ENCODE measurements around the gene YWHAH.

The YWHAH gene

DNA sequence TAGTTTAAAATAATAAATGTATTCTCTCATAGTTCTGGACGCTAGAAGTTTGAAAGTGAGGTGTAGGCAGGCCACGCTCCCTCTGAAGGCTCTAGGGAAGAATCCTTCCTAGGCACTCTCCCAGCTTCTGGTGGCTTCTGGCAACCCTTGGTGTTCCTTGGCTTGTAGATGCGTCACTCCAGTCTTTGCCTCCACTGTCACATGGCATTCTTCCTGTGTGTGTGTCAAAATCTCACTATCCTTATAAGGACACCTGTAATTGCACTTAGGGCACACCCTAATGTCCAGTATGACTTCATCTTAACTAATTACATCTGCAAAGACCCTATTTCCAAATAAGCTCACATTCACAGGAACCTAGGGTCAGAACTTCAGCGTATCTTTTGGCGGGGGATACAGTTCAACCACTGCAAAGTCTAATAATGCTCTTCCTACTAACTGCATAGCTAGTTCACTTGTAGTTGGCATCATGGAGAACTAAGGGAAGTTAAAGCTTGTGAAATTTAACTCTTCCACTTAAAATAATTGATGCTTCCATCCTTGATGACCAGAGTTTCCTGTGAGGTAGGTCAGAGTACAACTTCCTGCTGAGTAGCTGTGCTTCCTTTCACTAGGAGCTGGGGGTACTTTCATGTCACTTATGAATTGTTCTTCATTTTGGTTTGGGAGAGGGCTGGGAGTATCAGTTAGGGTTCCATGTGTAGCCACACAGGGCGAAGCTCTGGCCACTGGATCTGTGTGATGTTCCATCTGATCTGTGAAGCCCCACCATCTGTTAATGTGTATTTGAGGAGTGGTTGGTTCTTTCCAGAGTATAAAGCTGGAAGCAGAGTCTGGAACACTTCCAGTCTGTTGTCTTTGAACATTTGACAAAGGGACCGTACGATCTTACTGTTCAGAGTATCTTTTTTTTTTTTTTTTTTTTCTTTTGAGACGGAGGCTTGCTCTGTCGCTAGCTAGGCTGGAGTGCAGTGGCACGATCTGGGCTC is 10.5 kb downstream of the YWHAH start:
- Histone ChIP-seq H3K9ac (ENCODE audit: low read depth, low read length) (no peak overlapping the region), H3K4me1 (ENCODE audit: control insufficient read depth, insufficient read depth, low read length) (peaks cover 27% of the 10 kb centered on the region), H3K36me3 (ENCODE audit: control insufficient read depth, insufficient read depth, low read length) (peaks cover 24% of the 10 kb centered on the region), H3K4me3 (ENCODE audit: low read depth, low read length) (no peak overlapping the region), H3K27me3 (ENCODE audit: control insufficient read depth, insufficient read depth, low read length) (no peaks in the 10 kb centered on the region), H3K9me3 (ENCODE audit: control insufficient read depth, insufficient read depth, low read length) (no peaks in the 10 kb centered on the region)

DNA sequence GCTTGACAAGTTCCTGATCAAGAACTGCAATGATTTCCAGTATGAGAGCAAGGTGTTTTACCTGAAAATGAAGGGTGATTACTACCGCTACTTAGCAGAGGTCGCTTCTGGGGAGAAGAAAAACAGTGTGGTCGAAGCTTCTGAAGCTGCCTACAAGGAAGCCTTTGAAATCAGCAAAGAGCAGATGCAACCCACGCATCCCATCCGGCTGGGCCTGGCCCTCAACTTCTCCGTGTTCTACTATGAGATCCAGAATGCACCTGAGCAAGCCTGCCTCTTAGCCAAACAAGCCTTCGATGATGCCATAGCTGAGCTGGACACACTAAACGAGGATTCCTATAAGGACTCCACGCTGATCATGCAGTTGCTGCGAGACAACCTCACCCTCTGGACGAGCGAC is 12.0 kb downstream of the YWHAH start:
- Histone ChIP-seq H3K27me3 (ENCODE audit: control insufficient read depth, insufficient read depth, low read length) (no peaks in the 10 kb centered on the region), H3K4me3 (ENCODE audit: low read depth, low read length) (no peak overlapping the region), H3K9ac (ENCODE audit: low read depth, low read length) (no peak overlapping the region), H3K4me1 (ENCODE audit: control insufficient read depth, insufficient read depth, low read length) (peaks cover 28% of the 10 kb centered on the region), H3K9me3 (ENCODE audit: control insufficient read depth, insufficient read depth, low read length) (no peaks in the 10 kb centered on the region), H3K36me3 (ENCODE audit: control insufficient read depth, insufficient read depth, low read length) (peaks cover 17% of the 10 kb centered on the region)

DNA sequence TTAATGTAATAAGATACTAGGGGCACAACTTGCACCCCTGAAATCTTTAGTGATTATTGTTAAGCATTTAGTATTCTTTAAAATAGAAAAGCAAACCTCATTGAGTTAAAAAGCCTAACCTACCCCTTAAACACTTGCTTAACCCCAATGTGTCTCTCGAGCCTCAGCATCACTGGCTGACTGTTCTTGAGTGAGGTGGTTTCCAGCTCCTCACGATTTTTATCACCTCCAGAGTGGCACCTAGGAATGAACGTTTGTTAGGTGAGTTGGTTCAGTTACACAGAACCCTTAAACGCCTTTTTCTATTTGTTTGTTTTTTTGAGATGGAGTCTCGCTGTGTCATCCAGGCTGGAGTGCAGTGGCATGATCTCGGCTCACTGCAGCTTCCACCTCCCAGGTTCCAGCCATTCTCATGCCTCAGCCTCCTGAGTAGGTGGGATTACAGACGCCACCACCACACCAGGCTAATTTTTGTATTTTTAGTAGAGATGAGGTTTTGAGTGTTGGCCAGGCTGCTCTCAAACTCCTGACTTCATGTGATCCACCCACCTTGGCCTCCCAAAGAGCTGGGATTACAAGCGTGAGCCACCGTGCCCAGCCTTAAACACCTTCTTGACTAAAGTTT is 13.7 kb downstream of the YWHAH start:
- no peak overlapping the region for H3K9ac ChIP-seq (ENCODE audit: low read depth, low read length)
- H3K4me1 ChIP-seq (ENCODE audit: control insufficient read depth, insufficient read depth, low read length), result peaks cover 12% of the 10 kb centered on the region
- no peaks in the 10 kb centered on the region for H3K9me3 ChIP-seq (ENCODE audit: control insufficient read depth, insufficient read depth, low read length)
- no peak overlapping the region for H3K4me3 ChIP-seq (ENCODE audit: low read depth, low read length)
- no peaks in the 10 kb centered on the region for H3K27me3 ChIP-seq (ENCODE audit: control insufficient read depth, insufficient read depth, low read length)
- H3K36me3 ChIP-seq (ENCODE audit: control insufficient read depth, insufficient read depth, low read length), result peaks cover 17% of the 10 kb centered on the region

DNA sequence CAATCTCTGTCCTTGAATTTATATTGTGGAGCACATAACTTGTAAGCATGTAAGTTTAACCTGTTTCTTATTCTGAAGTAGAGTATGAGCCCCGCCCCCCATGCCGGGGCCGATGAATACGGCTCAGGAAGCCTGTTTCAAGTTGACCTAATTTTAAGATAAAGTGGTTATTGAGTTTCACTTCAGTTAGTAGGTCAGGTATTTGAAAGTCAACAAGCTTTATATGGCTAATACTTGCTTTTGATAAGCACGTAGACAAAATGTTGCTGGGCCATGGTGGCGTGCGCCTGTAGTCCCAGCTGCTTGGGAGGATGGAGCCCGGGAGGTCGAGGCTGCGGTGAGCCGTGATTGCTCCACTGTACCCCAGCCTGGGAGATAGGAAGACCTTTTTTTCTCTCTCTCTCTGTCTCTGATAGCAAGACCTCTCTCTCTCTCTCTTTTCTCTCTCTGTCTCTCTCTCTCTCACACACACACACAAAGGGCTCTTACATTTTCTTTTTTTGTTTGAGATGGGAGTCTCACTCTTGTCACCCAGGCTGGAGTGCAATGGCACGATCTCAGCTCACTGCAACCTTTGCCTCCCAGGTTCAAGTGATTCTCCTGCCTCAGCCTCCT is 14.4 kb downstream of the YWHAH start:
- Histone ChIP-seq H3K4me3 (ENCODE audit: low read depth, low read length) (no peak overlapping the region), H3K4me1 (ENCODE audit: control insufficient read depth, insufficient read depth, low read length) (peaks cover 8% of the 10 kb centered on the region), H3K9me3 (ENCODE audit: control insufficient read depth, insufficient read depth, low read length) (no peaks in the 10 kb centered on the region), H3K36me3 (ENCODE audit: control insufficient read depth, insufficient read depth, low read length) (peaks cover 17% of the 10 kb centered on the region), H3K27me3 (ENCODE audit: control insufficient read depth, insufficient read depth, low read length) (no peaks in the 10 kb centered on the region), H3K9ac (ENCODE audit: low read depth, low read length) (no peak overlapping the region)

DNA sequence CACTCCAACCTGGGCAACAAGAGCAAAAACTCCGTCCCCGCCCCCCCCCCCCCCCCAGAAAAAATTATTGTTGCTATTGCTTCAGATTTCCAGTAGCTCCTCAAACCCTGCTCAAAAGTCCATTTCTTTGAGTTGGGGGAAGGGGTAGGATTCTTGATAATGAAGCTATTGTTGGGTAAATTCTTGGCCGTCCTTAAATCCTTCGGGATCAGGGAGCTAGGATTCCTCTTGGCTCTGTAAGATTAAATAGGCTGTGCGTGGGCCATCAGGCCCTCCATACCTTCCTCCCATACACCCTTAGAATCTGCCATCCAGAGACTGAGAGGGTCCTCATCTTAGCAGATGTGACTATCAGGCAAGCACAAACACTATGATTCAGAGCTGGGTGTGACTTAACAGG is 16.4 kb downstream of the YWHAH start:
- H3K9me3 ChIP-seq (ENCODE audit: control insufficient read depth, insufficient read depth, low read length), result no peaks in the 10 kb centered on the region
- no peak overlapping the region for H3K9ac ChIP-seq (ENCODE audit: low read depth, low read length)
- no peaks in the 10 kb centered on the region for H3K27me3 ChIP-seq (ENCODE audit: control insufficient read depth, insufficient read depth, low read length)

DNA sequence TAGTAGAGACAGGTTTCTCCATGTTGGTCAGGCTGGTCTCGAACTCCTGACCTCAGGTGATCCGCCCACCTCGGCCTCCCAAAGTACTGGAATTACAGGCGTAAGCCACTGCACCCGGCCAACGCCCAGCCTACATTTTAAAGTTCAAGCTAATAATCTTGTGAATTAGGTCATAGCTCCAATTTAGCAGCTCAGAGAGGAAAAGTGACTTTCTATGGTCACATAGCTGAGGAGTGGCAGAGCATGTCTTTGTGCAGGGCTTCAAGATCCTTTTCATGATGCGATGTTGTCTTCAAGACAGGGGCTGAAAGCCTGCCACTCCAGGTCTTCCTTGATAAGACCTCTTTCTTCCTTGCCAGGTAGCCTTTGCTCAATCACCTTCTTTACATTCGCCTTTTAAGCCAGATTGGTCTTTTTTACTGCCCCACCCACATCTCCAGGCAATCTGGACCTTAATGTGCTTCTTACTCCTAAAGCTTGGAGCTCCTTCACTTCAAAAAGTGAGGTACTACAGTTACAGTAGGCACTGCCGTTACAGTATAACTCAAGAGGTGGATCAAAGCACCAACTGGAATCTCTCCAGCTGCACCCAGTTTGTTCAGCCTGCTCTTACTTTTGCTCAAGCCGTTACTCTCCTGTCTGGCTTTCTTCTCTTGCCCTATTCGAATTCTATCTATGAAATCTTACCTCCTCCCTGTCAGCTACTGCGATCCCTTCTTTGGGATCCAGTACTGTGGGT is 18.2 kb downstream of the YWHAH start:
- Histone ChIP-seq H3K4me3 (ENCODE audit: low read depth, low read length) (no peak overlapping the region), H3K9ac (ENCODE audit: low read depth, low read length) (no peak overlapping the region), H3K36me3 (ENCODE audit: control insufficient read depth, insufficient read depth, low read length) (no peaks in the 10 kb centered on the region), H3K9me3 (ENCODE audit: control insufficient read depth, insufficient read depth, low read length) (no peaks in the 10 kb centered on the region), H3K27me3 (ENCODE audit: control insufficient read depth, insufficient read depth, low read length) (no peaks in the 10 kb centered on the region), H3K4me1 (ENCODE audit: control insufficient read depth, insufficient read depth, low read length) (peaks cover 8% of the 10 kb centered on the region)

More for the DNA sequence above, 16.4 kb downstream of the YWHAH start:
- no peak overlapping the region for H3K4me3 ChIP-seq (ENCODE audit: low read depth, low read length)
- H3K4me1 ChIP-seq (ENCODE audit: control insufficient read depth, insufficient read depth, low read length), result peaks cover 8% of the 10 kb centered on the region
- peaks cover 16% of the 10 kb centered on the region for H3K36me3 ChIP-seq (ENCODE audit: control insufficient read depth, insufficient read depth, low read length)

DNA sequence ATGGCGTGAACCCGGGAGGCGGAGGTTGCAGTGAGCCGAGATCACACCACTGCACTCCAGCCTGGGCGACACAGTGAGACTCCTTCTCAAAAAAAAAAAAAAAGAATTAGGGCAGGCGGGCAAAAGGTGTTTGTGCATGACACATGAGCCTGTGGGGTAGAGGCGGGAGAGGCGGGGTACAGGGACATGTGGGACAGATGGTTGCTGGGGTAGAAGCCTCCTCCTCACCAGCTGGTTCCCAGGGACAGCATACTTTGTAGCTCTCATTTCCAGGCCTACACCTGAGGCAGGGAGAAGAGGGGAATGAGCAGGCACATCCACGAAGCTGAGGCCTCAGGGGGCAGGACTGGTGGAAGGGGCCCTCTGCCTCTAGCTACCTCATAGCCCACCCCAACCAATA is 23.7 kb downstream of the YWHAH start:
- Histone ChIP-seq H3K4me1 (ENCODE audit: control insufficient read depth, insufficient read depth, low read length) (no peaks in the 10 kb centered on the region), H3K9ac (ENCODE audit: low read depth, low read length) (no peak overlapping the region), H3K36me3 (ENCODE audit: control insufficient read depth, insufficient read depth, low read length) (no peaks in the 10 kb centered on the region), H3K4me3 (ENCODE audit: low read depth, low read length) (no peak overlapping the region), H3K27me3 (ENCODE audit: control insufficient read depth, insufficient read depth, low read length) (peaks cover 6% of the 10 kb centered on the region), H3K9me3 (ENCODE audit: control insufficient read depth, insufficient read depth, low read length) (no peaks in the 10 kb centered on the region)

DNA sequence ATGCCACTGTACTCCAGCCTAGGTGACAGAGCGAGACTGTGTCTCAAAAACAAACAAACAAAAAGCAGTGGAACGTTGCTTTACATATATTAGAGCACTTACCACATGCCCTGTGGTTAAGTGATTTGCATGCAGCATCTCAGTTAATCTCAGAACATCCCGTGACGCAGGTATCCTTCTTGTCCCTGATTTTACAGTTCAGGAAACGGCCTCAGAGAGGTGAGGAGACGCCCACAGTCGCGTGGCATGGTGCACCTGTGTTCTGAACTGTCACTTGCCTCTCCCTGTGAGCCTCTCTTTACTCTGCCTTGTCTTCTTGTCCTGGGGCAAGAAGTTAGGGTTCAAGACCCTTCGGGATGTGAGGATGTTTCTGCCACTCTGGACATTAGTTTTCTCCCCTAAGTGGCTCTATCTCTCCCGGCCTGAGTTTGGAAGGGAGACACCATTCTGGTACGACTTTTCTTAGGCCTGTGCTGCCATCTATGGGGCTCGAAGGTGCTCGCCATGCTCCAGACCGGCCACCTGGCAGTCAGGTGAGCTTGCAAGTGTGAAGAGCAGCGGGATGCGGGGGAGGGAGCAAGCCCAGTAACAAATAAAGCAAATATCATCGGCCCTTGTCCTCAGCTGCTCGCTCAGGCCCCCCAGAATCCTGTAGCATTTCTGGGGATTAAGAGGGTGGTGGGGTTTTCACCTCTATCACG is 25.6 kb downstream of the YWHAH start:
- no peaks in the 10 kb centered on the region for H3K36me3 ChIP-seq (ENCODE audit: control insufficient read depth, insufficient read depth, low read length)
- H3K27me3 ChIP-seq (ENCODE audit: control insufficient read depth, insufficient read depth, low read length), result peaks cover 6% of the 10 kb centered on the region
- no peak overlapping the region for H3K9ac ChIP-seq (ENCODE audit: low read depth, low read length)
- H3K4me3 ChIP-seq (ENCODE audit: low read depth, low read length), result peak overlapping the region; percentile 60
- H3K4me1 ChIP-seq (ENCODE audit: control insufficient read depth, insufficient read depth, low read length), result no peaks in the 10 kb centered on the region
- H3K9me3 ChIP-seq (ENCODE audit: control insufficient read depth, insufficient read depth, low read length), result no peaks in the 10 kb centered on the region

DNA sequence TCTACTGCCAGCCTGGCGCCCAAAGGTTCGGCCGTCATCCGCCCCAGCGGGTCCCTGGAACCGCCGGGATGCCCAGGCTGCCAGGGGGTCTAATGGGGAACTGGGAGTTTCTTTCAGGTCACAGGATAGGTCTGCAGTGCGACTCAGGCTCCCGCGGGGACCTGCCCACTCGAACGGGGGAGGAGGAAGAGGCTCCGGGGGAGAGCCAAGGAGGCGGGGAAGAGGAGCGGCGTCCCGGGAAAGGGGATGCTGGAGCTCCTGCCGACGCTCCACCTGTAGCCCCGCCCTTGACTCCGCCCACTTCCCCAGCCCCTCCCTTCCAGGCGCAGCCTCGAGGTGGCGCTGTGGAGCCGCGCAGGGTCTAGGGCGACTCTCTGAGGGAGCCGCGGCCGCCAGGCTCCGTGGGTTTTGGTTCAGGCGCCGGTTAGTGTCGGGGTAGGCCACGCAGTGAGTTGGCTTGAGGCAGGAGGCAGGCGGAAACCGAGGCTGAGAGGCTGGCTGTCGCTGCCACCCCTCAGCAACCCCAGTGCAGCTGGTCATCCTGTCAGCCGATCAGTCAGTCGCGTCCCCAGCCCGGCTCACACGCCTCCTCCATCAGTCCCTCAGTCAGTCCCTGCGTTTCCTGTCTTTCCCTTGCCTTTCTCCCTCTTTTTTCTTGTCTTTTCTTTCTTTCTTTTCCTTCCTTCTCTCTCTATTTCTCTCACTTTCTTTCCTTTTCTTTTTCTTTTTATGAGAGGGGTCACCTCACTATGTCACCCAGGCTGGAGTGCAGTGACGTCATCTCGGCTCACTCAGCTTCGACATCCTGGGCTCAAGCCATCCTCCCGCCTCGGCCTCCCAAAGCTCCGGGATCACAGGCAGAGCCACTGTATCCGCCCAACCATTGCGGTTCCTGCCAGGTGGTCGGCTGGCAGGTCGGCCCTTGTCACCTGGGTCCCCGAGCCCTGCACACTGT is 26.4 kb downstream of the YWHAH start:
- Histone ChIP-seq H3K27me3 (ENCODE audit: control insufficient read depth, insufficient read depth, low read length) (peaks cover 6% of the 10 kb centered on the region), H3K36me3 (ENCODE audit: control insufficient read depth, insufficient read depth, low read length) (no peaks in the 10 kb centered on the region), H3K4me1 (ENCODE audit: control insufficient read depth, insufficient read depth, low read length) (no peaks in the 10 kb centered on the region), H3K4me3 (ENCODE audit: low read depth, low read length) (peak overlapping the region; percentile 60), H3K9me3 (ENCODE audit: control insufficient read depth, insufficient read depth, low read length) (no peaks in the 10 kb centered on the region), H3K9ac (ENCODE audit: low read depth, low read length) (peak overlapping the region; percentile 24)

DNA sequence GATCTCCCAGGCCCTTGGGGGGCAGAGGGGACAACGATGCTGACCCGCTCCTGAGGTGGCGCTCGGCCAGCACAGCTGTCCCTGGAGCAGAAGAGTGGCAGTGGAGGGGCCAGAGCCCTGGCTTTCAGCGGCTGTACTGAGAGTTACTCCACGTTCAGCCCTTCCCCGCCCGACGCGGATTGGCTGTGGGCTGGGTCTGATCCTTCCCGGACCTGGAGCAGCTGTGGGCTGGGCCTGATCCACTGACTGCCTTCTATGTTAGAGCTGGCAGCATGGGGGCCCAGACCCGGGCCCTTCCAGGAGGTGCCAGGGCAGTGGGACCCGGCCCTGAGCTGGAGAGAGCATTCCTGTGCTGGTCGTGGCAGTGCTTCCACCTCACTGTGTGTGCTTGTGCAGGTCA is 27.8 kb downstream of the YWHAH start:
- Histone ChIP-seq H3K4me3 (ENCODE audit: low read depth, low read length) (no peak overlapping the region), H3K27me3 (ENCODE audit: control insufficient read depth, insufficient read depth, low read length) (peaks cover 6% of the 10 kb centered on the region), H3K9ac (ENCODE audit: low read depth, low read length) (no peak overlapping the region), H3K9me3 (ENCODE audit: control insufficient read depth, insufficient read depth, low read length) (no peaks in the 10 kb centered on the region), H3K36me3 (ENCODE audit: control insufficient read depth, insufficient read depth, low read length) (no peaks in the 10 kb centered on the region), H3K4me1 (ENCODE audit: control insufficient read depth, insufficient read depth, low read length) (no peaks in the 10 kb centered on the region)
